Gastrocnemius medialis (tissue), 4 donors: ENCODE data around the gene AHI1.

ENCODE experiments used
- POLR2A ChIP-seq, 2 donors: fragments of 450-650 bp; IDR thresholded peaks; one replicate each; pipeline ENCODE4 v1.6.1; 2017; ENCODE audit warnings: antibody characterized with exemption in 2 of 2, mild to moderate bottlenecking in 2 of 2, moderate library complexity in 2 of 2
- TF ChIP-seq, protein P1 (sequence below), 5 experiments: fragments of 450-650 bp in 3 of 5; fragments of 200-600 bp in 2 of 5; sonication (generic) in 2 of 5; IDR thresholded peaks in 4 of 5; conservative IDR thresholded peaks in 1 of 5; 1 replicate in 4 of 5; 2 replicates in 1 of 5; pipeline ENCODE4 v1.5.1; 2016 to 2019; ENCODE audit warnings: antibody characterized with exemption in 5 of 5, mild to moderate bottlenecking in 3 of 5, moderate library complexity in 3 of 5

DNA sequence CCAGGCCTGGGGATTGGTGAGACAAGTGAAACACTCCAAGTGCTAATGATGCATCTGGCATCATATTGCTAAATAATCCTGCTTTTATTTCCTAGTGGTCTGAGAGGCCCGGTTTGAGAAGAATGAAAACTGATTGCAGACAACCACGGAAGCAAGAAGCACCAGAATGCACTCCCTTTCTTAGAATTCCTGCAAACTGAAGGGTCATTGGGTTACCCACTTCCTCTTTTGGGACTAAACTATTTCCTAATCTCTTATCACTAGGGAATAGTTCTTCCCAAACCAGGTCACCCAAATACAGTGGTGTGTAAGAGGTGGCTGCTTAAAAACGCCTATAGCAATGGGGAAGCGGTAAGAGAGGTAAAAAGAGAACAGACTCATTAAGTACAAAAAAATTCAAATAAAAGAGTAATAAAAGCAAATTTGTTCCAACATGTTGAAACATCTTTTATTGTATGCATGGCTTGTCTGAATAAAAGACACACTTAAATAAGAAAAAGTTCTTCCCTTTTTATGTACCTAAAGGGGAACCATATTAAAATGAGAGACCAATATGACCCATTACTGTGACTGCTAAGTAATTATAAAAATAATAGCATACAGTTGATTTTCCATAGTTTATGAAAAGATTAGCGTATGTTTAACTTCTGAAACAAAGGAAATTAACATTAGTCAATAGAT lies 190.7 kb downstream of the AHI1 start:
- TF ChIP-seq, protein P1, sequence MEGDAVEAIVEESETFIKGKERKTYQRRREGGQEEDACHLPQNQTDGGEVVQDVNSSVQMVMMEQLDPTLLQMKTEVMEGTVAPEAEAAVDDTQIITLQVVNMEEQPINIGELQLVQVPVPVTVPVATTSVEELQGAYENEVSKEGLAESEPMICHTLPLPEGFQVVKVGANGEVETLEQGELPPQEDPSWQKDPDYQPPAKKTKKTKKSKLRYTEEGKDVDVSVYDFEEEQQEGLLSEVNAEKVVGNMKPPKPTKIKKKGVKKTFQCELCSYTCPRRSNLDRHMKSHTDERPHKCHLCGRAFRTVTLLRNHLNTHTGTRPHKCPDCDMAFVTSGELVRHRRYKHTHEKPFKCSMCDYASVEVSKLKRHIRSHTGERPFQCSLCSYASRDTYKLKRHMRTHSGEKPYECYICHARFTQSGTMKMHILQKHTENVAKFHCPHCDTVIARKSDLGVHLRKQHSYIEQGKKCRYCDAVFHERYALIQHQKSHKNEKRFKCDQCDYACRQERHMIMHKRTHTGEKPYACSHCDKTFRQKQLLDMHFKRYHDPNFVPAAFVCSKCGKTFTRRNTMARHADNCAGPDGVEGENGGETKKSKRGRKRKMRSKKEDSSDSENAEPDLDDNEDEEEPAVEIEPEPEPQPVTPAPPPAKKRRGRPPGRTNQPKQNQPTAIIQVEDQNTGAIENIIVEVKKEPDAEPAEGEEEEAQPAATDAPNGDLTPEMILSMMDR (IDR thresholded peaks at IDR 0.05 in 4 of 5, conservative IDR thresholded peaks at IDR 0.05 in 1 of 5) = no peak
- no peak for TF ChIP-seq POLR2A (IDR thresholded peaks at IDR 0.05)
